K562 (cell line): ENCODE measurements around the gene HJV. TPM values are rescaled to one million over a fixed set of nuclear protein-coding genes. Genes with fewer than 3 reads are reported as not detected.

Experiments used
- ATF1 ChIP-seq, 2 experiments: fragments of 450-650 bp in 1 of 2; IDR thresholded peaks; 2 replicates each; pipeline ENCODE4 v1.6.1; 2016; ENCODE audit warnings: missing compliant biosample characterization in 1 of 2, missing genetic modification characterization in 1 of 2
- CHD7 ChIP-seq: fragments of 200-600 bp; sonication (generic); IDR thresholded peaks from one replicate; pipeline ENCODE4 v1.6.1; 2012; ENCODE audit warnings: mild to moderate bottlenecking, low read depth, low read length, inconsistent platforms
- CREB3 ChIP-seq: fragments of 450-650 bp; conservative IDR thresholded peaks from 2 replicates; pipeline ENCODE4 v1.6.1; 2016; ENCODE audit warnings: missing genetic modification characterization, low read depth, mild to moderate bottlenecking, missing compliant biosample characterization, moderate library complexity
- HDAC6 ChIP-seq: IDR thresholded peaks from 2 replicates; pipeline ENCODE4 v1.6.1; 2012; ENCODE audit warnings: low read depth, mild to moderate bottlenecking, control low read depth, inconsistent platforms, low read length, moderate library complexity
- MCM2 ChIP-seq: fragments of 450-650 bp; IDR thresholded peaks from 2 replicates; pipeline ENCODE4 v1.6.1; 2017; ENCODE audit warnings: low read depth, mild to moderate bottlenecking
- MECOM ChIP-seq: fragments of 250-450 bp; sonication (Bioruptor Pico); IDR thresholded peaks from 2 replicates; pipeline ENCODE4 v1.8.0; 2022; ENCODE audit warnings: inconsistent platforms
- TEAD2 ChIP-seq: fragments of 450-650 bp; IDR thresholded peaks from 2 replicates; pipeline ENCODE4 v1.6.1; 2016; ENCODE audit warnings: missing genetic modification characterization, control low read depth, missing compliant biosample characterization
- THRAP3 ChIP-seq: fragments of 450-650 bp; IDR thresholded peaks from 2 replicates; pipeline ENCODE4 v1.6.1; 2016; ENCODE audit warnings: mild to moderate bottlenecking, inconsistent platforms, borderline replicate concordance
- polyA plus RNA-seq, 8 experiments: library from polyadenylated mRNA; depleted of rRNA in 4 of 8; stranded (reverse) in 5 of 8; unstranded in 3 of 8; fragments of >200 nt; fragmentation: Nextera tagmentation in 2 of 8; fragmentation: Illumina TruSeq in 1 of 8; extraction: Ambion mirVana in 2 of 8; extraction: Trizol in 1 of 8; gene quantifications; 2 replicates each; pipeline versions ENCODE4 v1.2.1 to v1.2.3, GENCODE V29; 2011 to 2014; ENCODE audit warnings: inconsistent platforms in 1 of 8, missing spikeins in 1 of 8
- total RNA-seq, 7 experiments: library from RNA; depleted of rRNA in 6 of 7; stranded (reverse); fragments of >200 nt in 6 of 7; fragmentation: Illumina TruSeq in 2 of 7; extraction: Trizol in 2 of 7; gene quantifications; 2 replicates each; pipeline versions ENCODE4 v1.2.1 to v1.2.3, GENCODE V29; 2011 to 2021; ENCODE audit warnings: low replicate concordance in 1 of 7
- TF ChIP-seq, protein P1 (sequence below): sonication (generic); formaldehyde crosslinking; IDR thresholded peaks from 2 replicates; pipeline ENCODE4 v1.8.0; 2022; ENCODE audit warnings: missing genetic modification reagents, mild to moderate bottlenecking, borderline replicate concordance
- TF ChIP-seq, protein P2 (sequence below), 2 experiments: fragments of 450-650 bp in 1 of 2; sonication (generic) in 1 of 2; formaldehyde crosslinking in 1 of 2; IDR thresholded peaks in 1 of 2; conservative IDR thresholded peaks in 1 of 2; 2 replicates each; pipeline versions ENCODE4 v1.6.1 to v1.8.1; 2016 to 2023; ENCODE audit warnings: mild to moderate bottlenecking in 2 of 2, moderate library complexity in 2 of 2, inconsistent platforms in 1 of 2, missing genetic modification reagents in 1 of 2

The HJV gene
- total and polyA plus RNA-seq, 9 of the 15 experiments (the other 6 are each of a cell fraction or from before 2014, with no cell fraction given), result 1.0 to 6.6 (median 2.4) TPM

- no peak for TF ChIP-seq ATF1 (CRISPR knock-in tag; IDR thresholded peaks at IDR 0.05)
- TF ChIP-seq ATF1 (tag; IDR thresholded peaks at IDR 0.05), result peak; percentile 62
- TF ChIP-seq MCM2, result no peak
- TF ChIP-seq THRAP3, result peak; percentile 87
- TF ChIP-seq, protein P1, sequence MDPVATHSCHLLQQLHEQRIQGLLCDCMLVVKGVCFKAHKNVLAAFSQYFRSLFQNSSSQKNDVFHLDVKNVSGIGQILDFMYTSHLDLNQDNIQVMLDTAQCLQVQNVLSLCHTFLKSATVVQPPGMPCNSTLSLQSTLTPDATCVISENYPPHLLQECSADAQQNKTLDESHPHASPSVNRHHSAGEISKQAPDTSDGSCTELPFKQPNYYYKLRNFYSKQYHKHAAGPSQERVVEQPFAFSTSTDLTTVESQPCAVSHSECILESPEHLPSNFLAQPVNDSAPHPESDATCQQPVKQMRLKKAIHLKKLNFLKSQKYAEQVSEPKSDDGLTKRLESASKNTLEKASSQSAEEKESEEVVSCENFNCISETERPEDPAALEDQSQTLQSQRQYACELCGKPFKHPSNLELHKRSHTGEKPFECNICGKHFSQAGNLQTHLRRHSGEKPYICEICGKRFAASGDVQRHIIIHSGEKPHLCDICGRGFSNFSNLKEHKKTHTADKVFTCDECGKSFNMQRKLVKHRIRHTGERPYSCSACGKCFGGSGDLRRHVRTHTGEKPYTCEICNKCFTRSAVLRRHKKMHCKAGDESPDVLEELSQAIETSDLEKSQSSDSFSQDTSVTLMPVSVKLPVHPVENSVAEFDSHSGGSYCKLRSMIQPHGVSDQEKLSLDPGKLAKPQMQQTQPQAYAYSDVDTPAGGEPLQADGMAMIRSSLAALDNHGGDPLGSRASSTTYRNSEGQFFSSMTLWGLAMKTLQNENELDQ (CRISPR knock-in tag), result no peak
- no peak for TF ChIP-seq HDAC6
- no peak for TF ChIP-seq MECOM (CRISPR knock-in tag)
- peak; percentile 75 for TF ChIP-seq TEAD2 (tag)
- TF ChIP-seq, protein P2, sequence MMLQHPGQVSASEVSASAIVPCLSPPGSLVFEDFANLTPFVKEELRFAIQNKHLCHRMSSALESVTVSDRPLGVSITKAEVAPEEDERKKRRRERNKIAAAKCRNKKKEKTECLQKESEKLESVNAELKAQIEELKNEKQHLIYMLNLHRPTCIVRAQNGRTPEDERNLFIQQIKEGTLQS (IDR thresholded peaks at IDR 0.05), result 0 out of 2 replicates have a peak, but pooled peaks have one; percentile 4
- TF ChIP-seq, protein P2 (CRISPR knock-in tag; conservative IDR thresholded peaks at IDR 0.05), result no peak
- peak; percentile 76; the same call in 1 of the 2 replicates for TF ChIP-seq CREB3 (tag)
- peak; percentile 79 for TF ChIP-seq CHD7
These were observed 41.6 kb downstream of the HJV start (continued) for GRCh38 chr1:145979746-145980456.
